ENCODE data around the gene HBEGF.

The HBEGF gene, protein sequence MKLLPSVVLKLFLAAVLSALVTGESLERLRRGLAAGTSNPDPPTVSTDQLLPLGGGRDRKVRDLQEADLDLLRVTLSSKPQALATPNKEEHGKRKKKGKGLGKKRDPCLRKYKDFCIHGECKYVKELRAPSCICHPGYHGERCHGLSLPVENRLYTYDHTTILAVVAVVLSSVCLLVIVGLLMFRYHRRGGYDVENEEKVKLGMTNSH

DNA sequence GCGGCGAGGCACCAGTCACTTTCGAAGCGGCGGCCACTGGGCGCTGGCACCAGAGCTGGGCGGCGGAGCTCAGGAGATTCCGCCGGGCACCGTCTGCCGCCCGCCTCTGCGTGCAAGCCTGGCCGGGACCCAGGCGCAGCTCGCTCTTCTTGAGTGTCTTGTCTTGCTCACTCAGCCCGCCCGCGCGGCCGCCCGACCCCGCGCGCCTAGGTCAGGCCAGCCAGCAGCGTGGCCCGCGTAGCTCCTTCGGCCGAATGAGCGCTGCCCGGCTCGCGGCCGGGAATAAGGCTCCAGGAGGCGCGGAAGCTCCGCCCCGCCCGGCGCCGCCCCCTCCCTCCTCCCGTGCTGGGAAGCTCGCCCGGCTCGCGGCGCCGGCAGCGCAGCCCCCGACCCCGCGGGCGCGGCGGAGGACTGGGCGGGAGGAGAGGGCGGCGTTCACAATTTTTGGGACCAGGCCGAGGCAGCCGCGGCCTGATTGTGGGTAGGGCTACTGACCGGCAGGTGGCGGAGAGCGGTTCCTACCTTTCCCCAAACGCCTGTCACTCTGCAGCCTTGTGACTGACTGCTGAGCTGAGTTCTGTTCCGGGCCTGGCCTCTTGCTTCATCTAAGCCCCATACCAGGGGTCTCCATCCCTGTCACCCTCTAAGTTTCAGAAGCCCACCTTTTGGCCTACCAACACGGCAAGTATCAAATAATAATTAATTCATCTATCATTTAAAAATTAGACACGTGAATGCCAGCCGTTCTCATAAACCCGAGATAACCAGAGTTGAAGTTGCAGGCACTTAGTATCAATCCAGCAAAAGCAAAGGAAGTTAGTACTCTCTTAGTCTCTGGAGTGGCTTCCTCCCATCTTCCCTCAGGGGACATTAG, at the start of gene HBEGF:
HBEGF (minus strand) TSS at position 256 of the 874 bp plus-strand sequence. CDS start 275 bp downstream, outside the sequence.
- peak in 1 of 2 experiments; percentile 73 for DNase-seq

DNA sequence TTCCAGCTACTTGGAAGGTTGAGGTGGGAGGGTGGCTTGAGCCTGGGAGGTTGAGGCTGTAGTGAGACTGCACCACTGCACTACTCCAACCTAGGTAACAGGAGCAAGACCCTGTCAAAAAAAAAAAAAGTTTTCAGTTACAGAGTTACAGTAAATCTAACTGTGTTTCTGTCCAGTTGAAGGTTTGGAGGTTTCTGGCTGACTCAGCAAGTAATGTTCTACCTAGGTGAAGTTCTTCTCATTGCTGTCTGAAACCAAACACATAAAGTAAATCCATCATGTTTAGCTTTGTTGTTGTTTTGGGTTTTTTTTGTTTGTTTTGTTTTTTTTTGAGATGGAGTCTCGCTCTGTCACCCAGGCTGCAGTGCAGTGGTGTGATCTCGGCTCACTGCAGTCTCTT, 47.3 kb upstream of the HBEGF start:
- DNase-seq, result no peak

DNA sequence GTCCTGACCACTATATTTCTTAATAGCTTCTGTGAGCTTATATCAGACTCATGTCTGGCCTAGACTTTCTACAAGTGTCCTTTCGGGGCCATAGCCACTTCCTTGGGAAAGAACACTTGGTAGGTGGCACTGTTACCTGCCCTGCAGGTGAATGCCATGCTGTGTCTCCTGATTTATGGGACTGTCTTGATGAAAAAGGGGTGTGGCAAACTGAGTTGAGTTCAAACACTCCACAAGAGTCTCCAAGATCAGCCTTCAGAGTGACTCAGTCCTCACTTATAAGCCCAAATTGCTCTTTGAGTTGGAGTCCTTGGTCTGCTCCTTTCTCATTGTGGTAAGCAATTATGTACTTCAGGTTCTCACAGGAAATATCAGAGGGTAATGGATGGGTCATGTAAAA, 45.3 kb upstream of the HBEGF start:
- DNase-seq, result no peak

DNA sequence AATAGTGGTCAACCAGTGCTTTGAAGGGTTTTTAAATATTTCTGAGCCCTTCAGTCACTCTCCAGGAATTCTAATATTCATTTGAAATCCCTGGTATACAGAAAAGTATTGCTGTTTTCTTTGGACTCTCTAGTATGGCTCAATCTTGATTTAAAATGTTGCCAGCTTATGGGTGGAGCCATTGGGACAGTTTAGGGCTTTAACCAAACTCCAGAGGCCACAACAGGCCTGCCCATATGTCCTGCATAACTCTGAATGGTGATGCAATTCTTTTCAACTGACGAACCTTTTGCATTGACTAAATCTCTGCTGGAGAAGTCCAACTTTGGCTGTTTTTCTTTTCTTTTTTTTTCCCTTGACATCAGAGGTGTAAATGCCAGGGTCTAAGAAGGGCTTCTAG, 44.9 kb upstream of the HBEGF start:
- no peak for DNase-seq

DNA sequence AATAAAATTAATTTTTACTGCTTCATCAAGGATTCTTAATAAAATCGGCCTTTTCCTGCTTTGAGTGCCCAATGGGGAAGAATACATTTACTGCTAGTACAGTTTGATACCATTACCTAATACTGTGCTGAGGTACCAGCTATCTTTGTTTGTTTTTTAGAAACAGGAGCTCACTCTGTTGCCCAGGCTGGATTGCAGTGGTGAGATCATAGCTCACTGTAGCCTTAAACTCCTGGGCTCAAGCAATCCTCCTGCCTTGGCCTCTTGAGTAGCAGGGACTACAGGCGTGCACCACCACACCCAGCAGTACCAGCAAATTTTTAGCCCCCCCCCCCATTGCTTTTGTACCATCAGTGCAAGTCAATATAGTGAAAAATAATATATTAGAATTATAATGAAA, 41.6 kb upstream of the HBEGF start:
- DNase-seq, result no peak

DNA sequence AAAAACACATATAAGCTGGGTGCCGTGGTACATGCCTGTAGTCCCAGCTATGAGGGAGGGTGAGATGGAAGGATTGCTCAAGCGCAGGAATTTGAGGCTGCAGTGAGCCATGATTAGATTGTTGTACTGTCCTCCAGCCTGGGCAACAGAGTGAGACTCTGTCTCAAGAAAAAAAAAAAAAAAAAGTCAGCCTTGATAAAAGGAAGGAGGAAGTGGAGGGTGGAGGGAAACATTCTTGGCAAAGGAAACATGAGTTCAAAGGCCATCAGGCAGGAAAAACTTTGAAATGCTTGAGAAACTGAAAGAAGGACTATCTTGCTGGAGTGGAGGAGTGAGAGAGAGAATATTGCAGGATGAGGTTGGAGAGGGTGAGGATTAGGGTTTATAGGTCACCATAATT, 36.9 kb upstream of the HBEGF start:
- no peak for DNase-seq

DNA sequence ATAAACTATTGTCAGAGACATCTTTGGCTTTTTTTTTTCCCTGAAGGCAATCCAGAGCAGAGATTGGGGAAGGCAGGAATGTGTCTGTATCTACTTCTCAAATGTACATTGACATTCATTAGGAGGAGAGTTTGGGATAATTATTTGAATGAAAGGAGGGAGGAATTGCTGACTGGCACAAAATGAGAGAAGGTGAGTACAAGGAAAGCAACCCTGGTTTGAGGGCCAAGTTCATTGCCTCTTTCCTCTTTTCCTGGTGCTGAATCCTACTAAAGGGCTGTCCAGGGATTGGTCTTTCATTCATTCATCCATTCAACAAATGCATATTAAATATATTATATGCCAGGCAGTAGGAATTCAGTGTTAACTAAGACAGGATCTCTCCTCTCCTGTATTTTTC, 36.5 kb upstream of the HBEGF start:
- DNase-seq, result no peak

DNA sequence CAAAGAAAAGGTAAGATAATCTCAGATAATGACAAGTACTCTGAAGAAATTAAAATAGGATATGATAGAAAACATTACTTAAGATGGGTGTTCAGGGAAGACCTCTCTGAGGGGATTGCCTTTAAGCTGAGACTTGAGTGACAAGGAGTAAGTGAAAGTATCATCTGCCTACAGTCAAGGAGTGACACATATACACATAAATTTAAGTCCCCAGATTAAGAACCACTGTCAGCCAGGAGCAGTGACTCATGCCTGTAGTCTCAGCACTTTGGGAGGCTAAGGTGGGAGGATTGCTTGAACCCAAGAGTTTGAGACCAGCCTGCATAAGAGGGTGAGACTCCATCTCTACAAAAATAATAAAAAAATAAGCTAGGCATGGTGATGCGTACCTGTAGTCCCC, 35.6 kb upstream of the HBEGF start:
- DNase-seq, result no peak

DNA sequence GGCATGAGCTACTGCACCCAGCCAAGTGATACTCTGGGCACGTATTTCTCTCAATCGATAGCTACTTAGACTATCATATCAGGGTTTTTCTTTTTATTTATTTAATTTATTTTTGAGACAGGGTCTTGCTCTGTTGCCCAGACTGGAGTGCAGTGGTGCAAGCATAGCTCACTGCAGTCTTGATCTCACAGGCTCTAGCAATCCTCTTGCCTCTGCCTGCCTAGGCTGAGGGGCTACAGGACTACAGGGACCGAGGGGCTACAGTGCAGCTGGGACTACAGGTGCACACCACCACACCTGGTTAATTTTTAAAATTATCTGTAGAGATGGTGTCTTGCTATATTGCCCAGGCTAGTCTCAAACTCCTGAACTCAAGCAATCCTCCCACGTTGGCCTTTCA, 34.9 kb upstream of the HBEGF start:
- no peak for DNase-seq

DNA sequence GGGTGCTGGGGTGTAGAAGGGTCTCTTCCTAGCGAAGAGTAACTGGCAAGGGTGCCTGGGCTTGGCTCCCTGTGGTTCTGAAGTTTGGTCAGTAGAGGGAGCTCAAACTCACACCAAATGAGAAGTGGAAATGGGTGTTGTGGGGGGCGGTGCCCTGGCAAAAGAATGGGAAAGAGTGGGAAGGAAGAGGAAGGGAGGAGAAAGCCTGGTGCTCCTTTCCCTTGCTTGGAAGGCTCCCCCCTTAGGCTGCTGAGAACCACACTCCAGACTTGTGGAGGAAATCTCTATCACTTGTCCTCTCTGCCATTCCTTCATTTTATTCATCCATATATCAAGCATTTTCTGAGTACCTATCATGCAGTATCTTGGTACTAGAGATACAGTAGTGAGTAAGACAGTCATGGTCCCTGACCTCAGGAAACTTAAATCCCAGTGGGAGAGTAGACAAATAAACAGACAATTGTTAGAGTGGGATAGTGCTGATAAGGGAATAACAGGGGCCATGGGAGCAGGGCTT, 26.6 kb upstream of the HBEGF start:
- DNase-seq, result peak; percentile 63 to 76

DNA sequence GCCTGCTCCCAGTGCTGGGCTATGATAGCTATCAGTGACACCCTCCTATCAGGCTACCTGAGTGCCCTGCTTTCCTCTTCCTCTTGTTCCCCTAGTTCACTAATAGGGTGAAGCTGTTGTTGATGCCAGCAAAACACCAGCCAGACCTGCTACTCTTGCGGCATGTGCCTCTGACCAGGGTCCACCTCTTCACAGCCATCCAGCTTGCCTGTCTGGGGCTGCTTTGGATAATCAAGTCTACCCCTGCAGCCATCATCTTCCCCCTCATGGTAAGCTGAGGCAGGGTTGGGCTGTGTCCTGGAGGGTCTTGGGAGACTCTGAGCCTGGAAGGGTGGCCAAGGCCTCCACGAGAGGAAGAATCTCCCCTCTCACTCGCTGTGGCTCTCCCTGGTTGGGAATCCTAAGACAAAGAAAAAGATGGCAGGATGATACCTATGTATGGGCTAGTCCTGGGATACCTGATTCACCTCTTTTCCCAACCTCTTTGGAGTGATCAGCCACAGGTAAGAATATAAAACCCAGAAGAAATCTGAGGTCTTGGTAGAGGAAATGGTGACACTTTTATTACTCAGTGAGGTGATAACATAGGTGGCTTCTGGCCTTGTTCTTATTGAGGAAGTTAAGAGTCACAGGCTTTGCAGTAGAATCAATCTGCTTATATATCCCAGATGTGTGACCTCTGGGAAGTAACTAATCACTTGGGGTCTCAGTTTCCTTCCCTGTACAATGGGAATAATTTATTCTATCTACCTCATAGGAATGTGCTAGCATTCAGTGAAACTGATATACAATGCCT, 25.2 kb upstream of the HBEGF start:
- DNase-seq, result no peak

DNA sequence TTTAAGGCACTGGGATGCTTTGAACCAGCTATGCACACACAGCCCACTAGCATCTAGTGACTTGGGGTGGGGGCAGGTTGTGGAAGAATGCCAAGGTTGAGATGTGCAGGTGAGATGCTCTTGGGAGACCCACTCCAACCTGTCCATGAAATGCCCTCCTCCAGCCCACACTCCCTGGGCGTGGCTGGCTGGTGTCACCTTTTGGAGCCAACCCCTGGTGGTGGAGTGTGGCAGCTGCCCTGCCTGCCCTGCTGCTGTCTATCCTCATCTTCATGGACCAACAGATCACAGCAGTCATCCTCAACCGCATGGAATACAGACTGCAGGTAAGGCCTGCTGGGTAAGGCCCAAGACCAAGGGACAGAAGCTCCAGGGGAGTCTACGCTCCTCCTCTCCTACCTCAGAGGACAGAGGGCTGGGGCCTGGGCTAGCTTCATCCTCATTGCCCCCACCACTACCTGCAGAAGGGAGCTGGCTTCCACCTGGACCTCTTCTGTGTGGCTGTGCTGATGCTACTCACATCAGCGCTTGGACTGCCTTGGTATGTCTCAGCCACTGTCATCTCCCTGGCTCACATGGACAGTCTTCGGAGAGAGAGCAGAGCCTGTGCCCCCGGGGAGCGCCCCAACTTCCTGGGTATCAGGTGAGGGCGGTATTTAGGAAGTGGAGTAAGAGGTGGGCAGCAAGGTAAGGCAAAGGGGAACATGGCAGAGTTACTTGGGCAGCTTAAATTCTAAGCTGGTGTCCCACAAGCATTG, 21.0 kb upstream of the HBEGF start:
- no peak for DNase-seq

DNA sequence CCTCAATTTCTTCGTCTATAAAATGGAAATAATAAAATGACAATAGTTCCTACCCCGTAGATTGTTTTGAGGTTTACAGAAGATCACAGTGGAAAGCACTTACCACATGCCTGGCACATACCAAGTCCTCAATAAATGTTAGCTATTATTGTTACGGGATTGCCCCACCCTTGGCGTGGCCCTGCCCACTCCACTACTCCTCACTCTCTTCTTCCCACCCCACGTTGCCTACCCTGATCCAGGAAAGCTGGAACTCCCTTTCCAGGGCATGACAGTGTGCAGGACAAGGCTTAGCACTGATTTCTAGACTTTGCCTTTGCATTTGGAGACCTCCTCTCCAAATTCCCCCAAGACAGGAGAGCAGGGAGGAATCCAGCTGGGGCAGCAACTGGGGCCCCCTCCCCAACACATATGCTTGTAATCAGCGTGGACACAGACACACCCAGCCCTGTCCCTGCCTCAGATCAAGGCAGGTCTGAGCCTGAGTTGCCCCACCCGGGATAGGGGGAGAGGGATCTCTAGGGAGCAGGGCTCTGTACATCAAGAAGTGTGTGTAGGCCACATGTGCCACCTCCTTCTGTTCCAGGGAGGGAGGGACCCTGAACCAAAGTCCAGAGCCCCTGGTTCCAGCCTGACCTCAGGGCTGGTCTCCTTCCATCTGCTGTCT, 20.3 kb upstream of the HBEGF start:
- no peak for DNase-seq

DNA sequence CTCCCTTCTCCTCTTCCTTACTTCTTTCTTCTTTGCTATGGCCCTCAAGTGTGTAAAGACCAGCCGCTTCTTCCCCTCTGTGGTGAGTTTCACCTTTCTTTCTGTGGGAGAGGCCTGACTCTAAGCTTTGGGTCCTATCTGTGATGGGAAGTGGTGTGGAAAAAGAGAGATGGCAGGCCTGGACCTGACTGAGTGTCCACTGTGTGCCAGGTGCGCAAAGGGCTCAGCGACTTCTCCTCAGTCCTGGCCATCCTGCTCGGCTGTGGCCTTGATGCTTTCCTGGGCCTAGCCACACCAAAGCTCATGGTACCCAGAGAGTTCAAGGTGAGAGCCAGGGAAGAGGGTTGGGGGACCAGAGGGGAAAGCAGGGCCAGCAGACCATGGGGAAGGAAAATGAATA, 19.5 kb upstream of the HBEGF start:
- no peak for DNase-seq

DNA sequence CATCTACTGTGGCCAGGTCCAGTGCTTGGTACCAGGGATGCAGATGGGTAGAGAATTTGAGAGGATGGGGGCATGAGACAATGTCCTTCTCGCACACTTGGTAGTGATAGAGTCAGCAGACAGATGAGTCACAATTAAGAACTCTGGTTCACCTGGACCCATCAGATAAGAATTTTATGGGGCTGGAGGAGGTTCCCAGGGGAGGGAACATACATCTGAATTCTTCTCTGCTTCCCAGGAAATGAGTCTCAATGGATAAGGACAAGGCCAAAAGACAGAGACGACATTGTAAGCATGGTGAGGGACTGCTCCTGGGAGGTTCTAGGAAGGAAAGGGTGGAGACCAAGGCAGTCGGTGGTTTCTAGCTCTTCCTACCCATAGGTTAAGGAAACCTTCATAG, 18.9 kb upstream of the HBEGF start:
- no peak for DNase-seq

DNA sequence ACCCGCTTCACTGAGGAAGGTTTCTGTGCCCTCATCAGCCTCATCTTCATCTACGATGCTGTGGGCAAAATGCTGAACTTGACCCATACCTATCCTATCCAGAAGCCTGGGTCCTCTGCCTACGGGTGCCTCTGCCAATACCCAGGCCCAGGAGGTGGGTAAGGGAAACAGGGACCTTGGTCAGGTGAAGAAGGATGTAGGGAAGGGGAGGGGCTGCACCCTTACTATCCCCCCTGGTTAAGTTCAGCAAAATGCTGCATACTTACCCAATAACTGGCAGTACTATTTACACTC, 18.0 kb upstream of the HBEGF start:
- DNase-seq, result no peak

DNA sequence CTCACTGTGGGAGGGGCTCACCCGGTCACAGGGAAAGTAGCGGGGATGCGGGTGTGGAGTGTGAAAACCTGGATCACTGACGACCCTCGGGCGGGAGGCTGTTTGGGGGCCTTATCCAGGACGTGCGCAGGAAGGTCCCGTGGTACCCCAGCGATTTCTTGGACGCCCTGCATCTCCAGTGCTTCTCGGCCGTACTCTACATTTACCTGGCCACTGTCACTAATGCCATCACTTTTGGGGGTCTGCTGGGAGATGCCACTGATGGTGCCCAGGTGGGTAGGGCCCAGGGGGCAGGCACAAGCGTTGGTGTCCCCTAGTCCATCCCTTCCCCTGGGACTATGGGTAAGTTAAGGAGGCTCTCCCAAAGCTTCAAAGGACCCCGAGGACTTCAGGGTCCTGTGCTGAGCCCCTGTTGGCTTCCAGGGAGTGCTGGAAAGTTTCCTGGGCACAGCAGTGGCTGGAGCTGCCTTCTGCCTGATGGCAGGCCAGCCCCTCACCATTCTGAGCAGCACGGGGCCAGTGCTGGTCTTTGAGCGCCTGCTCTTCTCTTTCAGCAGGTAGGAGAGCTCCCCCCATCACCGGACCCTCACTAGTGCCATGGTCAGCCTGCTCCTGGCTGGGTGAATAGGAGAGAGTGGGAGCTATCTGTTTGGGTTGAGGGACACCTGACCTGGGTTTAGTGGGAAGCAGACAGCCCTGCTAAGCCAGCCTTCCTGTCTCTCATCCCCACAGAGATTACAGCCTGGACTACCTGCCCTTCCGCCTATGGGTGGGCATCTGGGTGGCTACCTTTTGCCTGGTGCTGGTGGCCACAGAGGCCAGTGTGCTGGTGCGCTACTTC, 17.4 kb upstream of the HBEGF start:
- no peak for DNase-seq

DNA sequence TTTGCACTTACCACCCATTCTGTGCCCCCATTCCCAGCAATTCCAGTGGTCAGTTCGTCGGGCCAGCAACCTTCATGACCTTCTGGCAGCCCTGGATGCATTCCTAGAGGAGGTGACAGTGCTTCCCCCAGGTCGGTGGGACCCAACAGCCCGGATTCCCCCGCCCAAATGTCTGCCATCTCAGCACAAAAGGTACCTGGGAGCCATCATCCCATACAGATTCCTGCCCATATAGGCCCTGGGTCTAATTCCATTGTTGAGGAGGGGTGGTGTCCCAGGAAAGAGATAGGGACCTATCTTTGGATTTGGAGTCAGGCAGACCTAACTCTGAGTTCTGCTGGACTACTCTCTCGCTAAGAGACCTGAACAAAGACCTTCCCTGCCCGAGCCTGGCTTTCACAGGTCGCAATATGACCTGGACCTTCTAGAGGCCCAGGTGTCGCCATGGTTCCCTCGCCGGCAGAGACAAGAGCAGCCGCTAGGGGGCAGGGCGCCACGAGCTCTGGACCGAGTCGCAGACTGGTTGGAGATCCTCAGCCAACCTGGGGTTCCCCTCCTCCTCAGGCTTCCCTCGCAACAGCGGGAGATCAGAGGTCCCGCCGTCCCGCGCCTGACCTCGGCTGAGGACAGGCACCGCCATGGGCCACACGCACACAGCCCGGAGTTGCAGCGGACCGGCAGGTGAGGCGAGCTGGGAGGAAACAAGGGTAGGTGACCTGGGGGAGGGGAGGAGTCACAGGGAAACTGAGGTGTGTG, 16.6 kb upstream of the HBEGF start:
- peak in 1 of 2 experiments; percentile 17 for DNase-seq

DNA sequence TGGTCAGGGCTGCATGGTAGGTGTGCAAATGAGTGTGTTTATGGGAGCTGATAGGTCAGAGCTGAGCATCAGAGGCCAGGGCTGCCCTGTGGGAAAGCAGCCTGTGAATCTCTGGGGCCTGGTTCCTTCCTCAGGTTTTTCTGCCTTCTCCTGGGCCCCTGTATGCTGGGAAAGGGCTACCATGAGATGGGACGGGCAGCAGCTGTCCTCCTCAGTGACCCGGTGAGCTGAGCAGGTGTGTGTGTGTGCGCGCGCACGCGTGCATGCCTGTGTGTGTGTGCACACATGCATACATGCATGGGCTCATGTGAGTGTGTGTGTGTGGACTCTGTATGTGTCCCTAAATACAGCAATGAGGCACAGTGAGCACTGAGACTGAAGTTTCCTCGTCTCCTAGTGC, 15.9 kb upstream of the HBEGF start:
- no peak for DNase-seq

DNA sequence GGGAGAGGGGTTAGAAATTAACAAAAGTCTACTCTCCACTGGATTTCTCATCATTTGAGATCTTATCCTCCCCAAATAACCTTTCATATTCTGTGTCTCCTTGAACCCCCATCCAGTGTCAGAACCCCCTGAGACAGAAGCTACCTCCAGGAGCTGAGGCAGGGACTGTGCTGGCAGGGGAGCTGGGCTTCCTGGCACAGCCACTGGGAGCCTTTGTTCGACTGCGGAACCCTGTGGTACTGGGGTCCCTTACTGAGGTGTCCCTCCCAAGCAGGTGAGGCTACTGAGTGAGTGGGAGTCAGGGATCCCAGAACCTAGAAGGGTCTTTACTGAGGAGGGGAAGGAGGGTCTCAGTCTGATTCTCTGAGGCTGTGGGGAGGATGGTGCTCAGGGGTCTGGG, 15.5 kb upstream of the HBEGF start:
- DNase-seq, result no peak
